Astrocyte of the cerebellum (primary cell): ENCODE results near the gene CDH6.

Experiments
- DNase-seq: peaks from one replicate; pipeline ENCODE4 v3.0.0-alpha.2; 2011; ENCODE audit warnings: low read depth
- H3K4me3 ChIP-seq: 2 replicates; pipeline ENCODE4 v1.5.1; 2011; ENCODE audit warnings: mild to moderate bottlenecking, low read depth, low read length, moderate library complexity
- in situ Hi-C: cut with HindIII; loops from 2 replicates; pipeline ENCODE4 v1.10.0; 2017; ENCODE audit warnings: low sequenced_read_pairs
- TF ChIP-seq, protein P1 (sequence below): IDR thresholded peaks from 2 replicates; pipeline ENCODE4 v1.5.1; 2012; ENCODE audit warnings: low read length, low read depth, moderate library complexity, mild to moderate bottlenecking; ENCODE audit errors: missing control alignments

The CDH6 gene

DNA sequence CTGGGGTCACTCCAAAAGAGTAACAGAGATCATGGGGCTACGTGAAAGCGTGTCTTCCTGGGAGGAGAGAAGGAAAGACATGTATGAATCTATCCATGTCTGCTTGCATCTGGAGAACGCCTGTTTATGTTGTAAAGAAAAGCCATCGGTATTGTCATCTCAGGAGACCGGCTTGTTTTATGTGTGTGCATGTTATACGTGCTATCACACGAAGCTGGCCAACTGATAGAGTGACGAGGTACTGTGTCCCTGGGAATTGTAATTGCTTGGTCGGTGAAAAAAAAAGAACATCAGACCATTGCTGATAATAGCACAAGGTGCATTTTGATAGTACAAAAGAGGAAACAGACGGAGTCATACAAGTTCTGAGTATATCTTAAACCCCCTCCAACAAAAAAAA lies 370 bp upstream of the CDH6 start:
- peak overlapping the region; percentile 72 for H3K4me3 ChIP-seq
- in situ Hi-C loops, result no loop called here
- TF ChIP-seq, protein P1, sequence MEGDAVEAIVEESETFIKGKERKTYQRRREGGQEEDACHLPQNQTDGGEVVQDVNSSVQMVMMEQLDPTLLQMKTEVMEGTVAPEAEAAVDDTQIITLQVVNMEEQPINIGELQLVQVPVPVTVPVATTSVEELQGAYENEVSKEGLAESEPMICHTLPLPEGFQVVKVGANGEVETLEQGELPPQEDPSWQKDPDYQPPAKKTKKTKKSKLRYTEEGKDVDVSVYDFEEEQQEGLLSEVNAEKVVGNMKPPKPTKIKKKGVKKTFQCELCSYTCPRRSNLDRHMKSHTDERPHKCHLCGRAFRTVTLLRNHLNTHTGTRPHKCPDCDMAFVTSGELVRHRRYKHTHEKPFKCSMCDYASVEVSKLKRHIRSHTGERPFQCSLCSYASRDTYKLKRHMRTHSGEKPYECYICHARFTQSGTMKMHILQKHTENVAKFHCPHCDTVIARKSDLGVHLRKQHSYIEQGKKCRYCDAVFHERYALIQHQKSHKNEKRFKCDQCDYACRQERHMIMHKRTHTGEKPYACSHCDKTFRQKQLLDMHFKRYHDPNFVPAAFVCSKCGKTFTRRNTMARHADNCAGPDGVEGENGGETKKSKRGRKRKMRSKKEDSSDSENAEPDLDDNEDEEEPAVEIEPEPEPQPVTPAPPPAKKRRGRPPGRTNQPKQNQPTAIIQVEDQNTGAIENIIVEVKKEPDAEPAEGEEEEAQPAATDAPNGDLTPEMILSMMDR, result no peak
- DNase-seq, result no peak

GRCh38 chr5:31194468-31194813 lies 955 bp downstream of the CDH6 start:
- peak overlapping the region; percentile 72 for H3K4me3 ChIP-seq
- in situ Hi-C loops, result no loop called here
- DNase-seq, result no peak
- TF ChIP-seq, protein P1, result no peak

DNA sequence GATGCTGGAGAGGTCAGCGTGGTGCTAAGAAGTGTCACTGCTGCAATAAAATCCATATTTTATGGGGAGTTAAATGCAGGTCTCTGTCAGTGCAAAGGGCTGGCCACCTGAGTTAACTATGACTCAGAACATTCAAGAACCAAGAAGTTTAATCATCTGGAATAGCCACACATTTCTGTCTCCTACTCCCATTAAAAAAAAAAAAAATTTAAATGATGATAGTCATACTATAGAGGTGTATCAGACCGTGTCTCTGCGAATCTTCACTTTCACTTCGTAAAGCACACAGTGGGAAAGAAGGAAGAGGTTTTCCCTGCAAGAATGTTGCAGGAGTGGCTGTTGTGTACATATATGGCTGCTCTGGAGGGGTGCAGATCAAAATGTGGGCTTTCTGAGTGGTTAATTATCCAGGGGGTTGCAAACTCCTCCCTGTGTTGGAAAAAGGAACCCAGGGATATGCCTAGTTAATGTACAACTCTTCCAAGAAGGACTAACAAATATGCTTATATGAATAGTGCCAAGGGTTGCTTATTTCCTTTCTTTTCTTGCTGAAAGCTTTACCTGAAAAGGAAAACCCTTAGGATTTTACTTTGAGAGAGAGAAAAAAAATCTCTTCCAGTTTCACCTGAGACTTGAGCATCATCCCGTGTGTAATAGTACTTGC lies 1.5 kb downstream of the CDH6 start:
- in situ Hi-C loops, result no loop called here
- TF ChIP-seq, protein P1, result no peak
- H3K4me3 ChIP-seq, result peak overlapping the region; percentile 72
- no peak for DNase-seq

DNA sequence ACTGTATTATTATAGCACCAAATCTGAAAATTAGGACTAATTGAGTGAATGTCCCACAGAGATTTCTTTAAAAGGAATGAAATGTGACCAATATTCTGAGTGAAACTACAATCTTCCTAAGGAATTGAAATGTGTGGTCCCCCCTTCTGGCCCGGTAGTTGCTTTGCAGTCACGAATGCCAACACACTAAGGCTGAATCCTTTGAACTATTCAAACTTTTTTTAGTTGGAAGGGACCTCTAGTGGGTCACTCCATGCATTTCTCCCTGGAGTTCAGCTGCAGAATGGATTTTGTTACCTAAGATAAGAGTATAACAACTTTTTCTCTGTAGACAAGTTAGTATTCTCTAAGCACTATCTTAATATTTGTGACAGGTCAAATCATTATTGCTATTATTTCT lies 2.8 kb downstream of the CDH6 start:
- in situ Hi-C loops, result no loop called here
- peak overlapping the region; percentile 72 for H3K4me3 ChIP-seq
- peak; percentile 59 for DNase-seq
- TF ChIP-seq, protein P1, result peak; percentile 69

DNA sequence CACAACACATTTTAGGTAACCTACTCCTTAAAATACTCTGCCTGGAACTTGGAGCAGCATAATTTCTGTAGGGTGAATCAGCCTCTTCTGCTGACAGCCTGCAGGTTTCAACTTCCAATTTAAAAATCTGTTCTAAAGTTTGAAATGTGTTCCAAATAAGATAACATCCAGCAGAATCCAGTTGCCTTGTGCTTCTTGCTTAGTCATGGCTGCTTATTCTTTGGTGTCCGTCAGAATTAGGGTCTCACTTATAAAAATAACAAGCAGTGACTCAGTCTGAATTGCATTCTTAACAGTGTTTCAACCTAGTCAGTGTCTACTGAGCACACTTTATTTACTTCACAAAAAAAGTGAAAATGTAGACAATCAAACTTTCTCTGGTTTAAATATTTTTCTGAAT lies 3.7 kb downstream of the CDH6 start:
- in situ Hi-C loops, result no loop called here
- peak overlapping the region; percentile 72 for H3K4me3 ChIP-seq
- no peak for DNase-seq
- TF ChIP-seq, protein P1, result no peak

DNA sequence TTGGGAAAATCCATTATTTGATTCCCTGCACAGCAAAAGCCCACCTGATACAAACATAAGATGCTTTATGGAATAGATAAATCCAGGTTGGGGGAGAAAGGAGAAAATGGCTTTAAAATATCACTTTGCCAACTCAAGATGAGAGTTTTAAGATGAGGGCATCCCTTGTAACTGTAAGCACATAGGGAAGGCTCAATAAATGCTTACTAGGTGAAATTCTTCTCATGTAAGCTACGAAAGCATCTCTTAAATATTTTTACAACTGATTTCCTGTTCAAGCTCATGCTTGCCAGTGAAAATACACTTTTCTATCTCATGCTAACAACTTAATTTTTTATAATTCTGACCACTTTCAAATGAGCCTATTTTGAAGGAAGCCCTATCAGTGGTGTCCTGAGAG lies 11.5 kb downstream of the CDH6 start:
- H3K4me3 ChIP-seq, result no peak overlapping the region
- no peak for DNase-seq
- TF ChIP-seq, protein P1, result no peak
- in situ Hi-C loops, result loop anchor here (25.0 kb wide), 1 partner anchor 818 kb away; no protein-coding TSS in a partner anchor

GRCh38 chr5:31208043-31208442 lies 14.6 kb downstream of the CDH6 start:
- TF ChIP-seq, protein P1, result no peak
- H3K4me3 ChIP-seq, result no peak overlapping the region

More at GRCh38 chr5:31208043-31208442, 14.6 kb downstream of the CDH6 start:
- DNase-seq, result no peak
- in situ Hi-C loops, result loop anchor here (25.0 kb wide), 1 partner anchor 821 kb away; no protein-coding TSS in a partner anchor
